C4-2B (cell line): ENCODE data around the gene UBE2F.

Source experiments
- ZFX ChIP-seq: fragments of 450-650 bp; IDR thresholded peaks from 2 replicates; pipeline ENCODE4 v1.6.1; 2017
- TF ChIP-seq, protein P1 (sequence below): fragments of 450-650 bp; conservative IDR thresholded peaks from 2 replicates; pipeline ENCODE4 v1.5.1; 2017; ENCODE audit warnings: mild to moderate bottlenecking

- TF ChIP-seq, protein P1, sequence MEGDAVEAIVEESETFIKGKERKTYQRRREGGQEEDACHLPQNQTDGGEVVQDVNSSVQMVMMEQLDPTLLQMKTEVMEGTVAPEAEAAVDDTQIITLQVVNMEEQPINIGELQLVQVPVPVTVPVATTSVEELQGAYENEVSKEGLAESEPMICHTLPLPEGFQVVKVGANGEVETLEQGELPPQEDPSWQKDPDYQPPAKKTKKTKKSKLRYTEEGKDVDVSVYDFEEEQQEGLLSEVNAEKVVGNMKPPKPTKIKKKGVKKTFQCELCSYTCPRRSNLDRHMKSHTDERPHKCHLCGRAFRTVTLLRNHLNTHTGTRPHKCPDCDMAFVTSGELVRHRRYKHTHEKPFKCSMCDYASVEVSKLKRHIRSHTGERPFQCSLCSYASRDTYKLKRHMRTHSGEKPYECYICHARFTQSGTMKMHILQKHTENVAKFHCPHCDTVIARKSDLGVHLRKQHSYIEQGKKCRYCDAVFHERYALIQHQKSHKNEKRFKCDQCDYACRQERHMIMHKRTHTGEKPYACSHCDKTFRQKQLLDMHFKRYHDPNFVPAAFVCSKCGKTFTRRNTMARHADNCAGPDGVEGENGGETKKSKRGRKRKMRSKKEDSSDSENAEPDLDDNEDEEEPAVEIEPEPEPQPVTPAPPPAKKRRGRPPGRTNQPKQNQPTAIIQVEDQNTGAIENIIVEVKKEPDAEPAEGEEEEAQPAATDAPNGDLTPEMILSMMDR: no peak
- TF ChIP-seq ZFX: no peak
Measured at GRCh38 chr2:238069021-238069709, 102.4 kb downstream of the UBE2F start.
